IMR-90 (cell line): ENCODE data around the gene SMOC1. TPM values are rescaled to one million over a fixed set of nuclear protein-coding genes. Genes with fewer than 3 reads are reported as not detected.

ENCODE experiments used
- ATAC-seq: fragments of 200-7000 bp; cut with Tn5 transposase; 2 replicates; pipeline ENCODE4 v1.9.1; 2020; ENCODE audit warnings: low read depth, mild to moderate bottlenecking, moderate library complexity
- BruUV-seq: library from RNA; stranded (reverse); fragments of 400-500 nt; replicated peaks from 2 replicates; lab custom pipeline; 2021; lab: Mats Ljungman, UMichigan
- CTCF ChIA-PET: fragments of 300-600 bp; formaldehyde crosslinking; extraction: SDS; loops from one replicate; lab custom pipeline; 2021; ENCODE audit warnings: antibody characterized with exemption; lab: Yijun Ruan, JAX
- POLR2A ChIA-PET: fragments of 300-600 bp; sonication (Branson Sonifier 250); formaldehyde crosslinking; loops from one replicate; lab custom pipeline; 2022; ENCODE audit warnings: antibody characterized with exemption; ENCODE audit not compliant: unreplicated experiment; lab: Charles Lee
- DNase-seq: peaks from one replicate; pipeline ENCODE4 v3.0.0; 2013
- H2AFZ ChIP-seq: replicated peaks from 2 replicates; pipeline ENCODE3; 2013; ENCODE audit warnings: low read length, mild to moderate bottlenecking; ENCODE audit not compliant: poor library complexity
- H2AK5ac ChIP-seq: 2 replicates; pipeline ENCODE4 v1.6.1; 2013; ENCODE audit warnings: low read depth, low read length, inconsistent platforms
- H2AK9ac ChIP-seq: replicated peaks from 2 replicates; pipeline ENCODE3; 2013; ENCODE audit warnings: mild to moderate bottlenecking, low read depth, low read length, moderate library complexity; ENCODE audit not compliant: poor library complexity
- H2BK120ac ChIP-seq: 2 replicates; pipeline ENCODE4 v1.6.1; 2013; ENCODE audit warnings: low read depth, low read length, inconsistent platforms
- H2BK15ac ChIP-seq: 3 replicates; pipeline ENCODE4 v1.6.1; 2013; ENCODE audit warnings: low read depth, low read length, inconsistent platforms
- H2BK20ac ChIP-seq: 2 replicates; pipeline ENCODE4 v1.6.1; 2013; ENCODE audit warnings: low read depth, mild to moderate bottlenecking, inconsistent platforms, low read length, moderate library complexity
- H2BK5ac ChIP-seq: 2 replicates; pipeline ENCODE4 v1.6.1; 2013; ENCODE audit warnings: mild to moderate bottlenecking, low read depth, low read length, inconsistent platforms; ENCODE audit not compliant: poor library complexity, severe bottlenecking
- H3K14ac ChIP-seq: replicated peaks from 2 replicates; pipeline ENCODE4 v1.6.1; 2013; ENCODE audit warnings: low read depth, low read length, inconsistent platforms
- H3K18ac ChIP-seq: 2 replicates; pipeline ENCODE4 v1.6.1; 2013; ENCODE audit warnings: low read depth, low read length, control low read depth
- H3K23ac ChIP-seq: 2 replicates; pipeline ENCODE4 v1.6.1; 2013; ENCODE audit warnings: low read depth, low read length, inconsistent platforms
- H3K27ac ChIP-seq: 2 replicates; pipeline ENCODE4 v1.5.1; 2013; ENCODE audit warnings: mild to moderate bottlenecking, control low read depth, low read length; ENCODE audit not compliant: insufficient read depth
- H3K27me3 ChIP-seq: 2 replicates; pipeline ENCODE4 v1.6.1; 2013; ENCODE audit warnings: low read length; ENCODE audit not compliant: control insufficient read depth, insufficient read depth
- H3K36me3 ChIP-seq: 2 replicates; pipeline ENCODE4 v1.6.1; 2013; ENCODE audit warnings: low read length, mixed read lengths; ENCODE audit not compliant: control insufficient read depth, insufficient read depth
- H3K4ac ChIP-seq: 2 replicates; pipeline ENCODE4 v1.6.1; 2013; ENCODE audit warnings: low read depth, low read length, inconsistent platforms
- H3K4me1 ChIP-seq: 2 replicates; pipeline ENCODE4 v1.6.1; 2013; ENCODE audit warnings: low read length, mixed read lengths; ENCODE audit not compliant: control insufficient read depth, insufficient read depth
- H3K4me2 ChIP-seq: 2 replicates; pipeline ENCODE4 v1.6.1; 2013; ENCODE audit warnings: low read depth, mild to moderate bottlenecking, control low read depth, low read length, moderate library complexity
- H3K4me3 ChIP-seq: 2 replicates; pipeline ENCODE4 v1.5.1; 2013; ENCODE audit warnings: low read depth, mild to moderate bottlenecking, control low read depth, low read length, moderate library complexity; ENCODE audit not compliant: insufficient read depth
- H3K56ac ChIP-seq: 2 replicates; pipeline ENCODE4 v1.6.1; 2013; ENCODE audit warnings: low read length, inconsistent platforms; ENCODE audit not compliant: insufficient read depth; ENCODE audit errors: extremely low read depth
- H3K79me1 ChIP-seq, 2 experiments: 2 replicates each; pipeline ENCODE4 v1.6.1; 2013; ENCODE audit warnings: low read length in 2 of 2, inconsistent platforms in 1 of 2, low read depth in 1 of 2
- H3K9ac ChIP-seq: 2 replicates; pipeline ENCODE4 v1.6.1; 2013; ENCODE audit warnings: low read depth, low read length, control low read depth
- H3K9me1 ChIP-seq: 2 replicates; pipeline ENCODE4 v1.6.1; 2013; ENCODE audit warnings: low read length, inconsistent platforms; ENCODE audit not compliant: insufficient read depth
- H3K9me3 ChIP-seq: 2 replicates; pipeline ENCODE4 v1.6.1; 2013; ENCODE audit warnings: low read length; ENCODE audit not compliant: control insufficient read depth, insufficient read depth
- H4K20me1 ChIP-seq: 2 replicates; pipeline ENCODE4 v1.6.1; 2013; ENCODE audit warnings: low read length, inconsistent platforms; ENCODE audit not compliant: insufficient read depth
- H4K5ac ChIP-seq: 2 replicates; pipeline ENCODE4 v1.6.1; 2013; ENCODE audit warnings: mild to moderate bottlenecking, low read depth, low read length, control low read depth
- H4K8ac ChIP-seq, 2 experiments: 2 replicates each; pipeline ENCODE4 v1.6.1; 2013; ENCODE audit warnings: low read depth in 2 of 2, low read length in 2 of 2, control low read depth in 1 of 2, inconsistent platforms in 1 of 2
- H4K91ac ChIP-seq: 2 replicates; pipeline ENCODE4 v1.6.1; 2013; ENCODE audit warnings: low read depth, low read length, inconsistent platforms; ENCODE audit not compliant: insufficient read depth
- BHLHE40 ChIP-seq: fragments of 150-350 bp; IDR thresholded peaks from 2 replicates; pipeline ENCODE4 v1.6.1; 2016; ENCODE audit warnings: mild to moderate bottlenecking, low read depth, low read length
- CEBPB ChIP-seq: IDR thresholded peaks from 2 replicates; pipeline ENCODE4 v1.6.1; 2012; ENCODE audit warnings: low read depth, low read length, improper control_type of control experiment
- WGBS, 2 experiments: methylation state at CpG; one replicate each; pipeline versions ENCODE4 v1.1.5 to v1.1.7; 2013; ENCODE audit warnings: missing lambda C conversion rate in 2 of 2; ENCODE audit not compliant: insufficient read length in 1 of 2; ENCODE audit errors: extremely low coverage in 2 of 2; 5-methylcytosine and 5-hydroxymethylcytosine counted together
- dilution Hi-C: fragments of 300-500 bp; cut with HindIII; formaldehyde crosslinking; loops from one replicate; pipeline ENCODE4 v1.14.3; 2018; ENCODE audit warnings: low sequenced_read_pairs; ENCODE audit not compliant: unreplicated experiment
- in situ Hi-C: fragments of 300-500 bp; cut with MboI; formaldehyde crosslinking; loops from 3 replicates; pipeline ENCODE4 v1.14.3; 2019; ENCODE audit warnings: low sequenced_read_pairs, inconsistent platforms, mixed read lengths
- intact Hi-C: fragments of 100-400 bp; cut with micrococcal nuclease; formaldehyde crosslinking; loops from 2 replicates; pipeline ENCODE4 v1.10.0; 2022
- polyA plus RNA-seq, 3 experiments: library from polyadenylated mRNA; depleted of rRNA; stranded (reverse); fragments of >200 nt; gene quantifications; 2 replicates each; pipeline ENCODE4 v1.2.3, GENCODE V29; 2012; ENCODE audit warnings: low replicate concordance in 1 of 3
- total RNA-seq: library from RNA; depleted of rRNA; stranded (reverse); fragments of >200 nt; gene quantifications from 2 replicates; pipeline ENCODE4 v1.2.3, GENCODE V29; 2012

The SMOC1 gene
- total and polyA plus RNA-seq, 2 of the 4 experiments (the other 2 are of a cell fraction), result 0.90 to 4.1 TPM

- Histone ChIP-seq H4K8ac (no peak overlapping the region), H2BK5ac (no peak overlapping the region), H2AFZ (no peak overlapping the region), H3K4ac (no peak overlapping the region), H3K36me3 (no peaks in the 10 kb centered on the region), H2BK20ac (no peak overlapping the region), H3K18ac (no peak overlapping the region), H3K4me2 (no peak overlapping the region), H3K27me3 (peaks cover 33% of the 10 kb centered on the region), H3K9ac (no peak overlapping the region), H3K4me1 (no peaks in the 10 kb centered on the region), H2AK5ac (no peak overlapping the region), H2BK15ac (no peak overlapping the region), H4K20me1 (no peaks in the 10 kb centered on the region), H2BK120ac (no peak overlapping the region), H3K27ac (no peak overlapping the region), H3K9me1 (no peaks in the 10 kb centered on the region), H2AK9ac (no peak overlapping the region), H3K23ac (no peak overlapping the region), H4K91ac (no peak overlapping the region), H4K5ac (no peak overlapping the region), H3K79me1 (no peaks in the 10 kb centered on the region), H3K14ac (no peak overlapping the region), H3K4me3 (no peak overlapping the region), H3K9me3 (no peaks in the 10 kb centered on the region), H3K56ac (no peak overlapping the region)
- BruUV-seq, result no TSS peak
- POLR2A ChIA-PET, result no interaction called here
- DNase-seq (no peak), ATAC-seq (no peak)
- TF ChIP-seq CEBPB (no peak), BHLHE40 (no peak)
- in situ Hi-C loops (loop anchor here (25.0 kb wide), 1 partner anchor 473 kb away; no protein-coding TSS in a partner anchor), dilution Hi-C loops (no loop called here), intact Hi-C loops (no loop called here)
- no CpG with 5 or more reads among the region's 3 CpGs for WGBS, 2 experiments
- CTCF ChIA-PET, result no interaction called here
Observed at GRCh38 chr14:69838881-69839416, 40.3 kb upstream of the SMOC1 start.
